Body of pancreas (tissue), 4 donors: ENCODE results near the gene AARSD1. TPM values are rescaled to one million over a fixed set of nuclear protein-coding genes. Genes with fewer than 3 reads are reported as not detected.

Experiments used
- ATAC-seq: fragments of 150-250 bp; one replicate; pipeline ENCODE4 v1.9.1; 2016
- DNase-seq, 4 donors: peaks; one replicate each; pipeline ENCODE4 v3.0.0-alpha.2; 2019
- H3K27ac ChIP-seq, 4 donors: fragments of 200-600 bp; sonication (generic); 1 replicate in 3 of 4; 2 replicates in 1 of 4; pipeline versions ENCODE4 v1.5.1 to v1.6.1; 2016 to 2019; ENCODE audit warnings: mild to moderate bottlenecking in 1 of 4, mixed read lengths in 1 of 4, moderate library complexity in 1 of 4
- H3K27me3 ChIP-seq, 2 donors: fragments of 200-600 bp; sonication (generic); one replicate each; pipeline ENCODE4 v1.6.0; 2016; ENCODE audit warnings: mild to moderate bottlenecking in 1 of 2
- H3K36me3 ChIP-seq, 2 donors: fragments of 200-600 bp; sonication (generic); replicated peaks in 1 of 2; 2 replicates each; pipeline ENCODE4 v1.5.1; 2016; ENCODE audit warnings: low read depth in 2 of 2; ENCODE audit not compliant: insufficient read depth in 1 of 2
- H3K4me1 ChIP-seq: fragments of 200-600 bp; sonication (generic); one replicate; pipeline ENCODE4 v1.6.0; 2016
- H3K4me3 ChIP-seq, 2 donors: fragments of 200-600 bp; sonication (generic); 1 replicate in 1 of 2; 2 replicates in 1 of 2; pipeline ENCODE4 v1.5.1; 2016 to 2019
- H3K9me3 ChIP-seq, 3 donors: fragments of 200-600 bp; sonication (generic); 1 replicate in 2 of 3; 2 replicates in 1 of 3; pipeline ENCODE4 v1.5.1; 2016
- POLR2A ChIP-seq, 3 donors: fragments of 450-650 bp; IDR thresholded peaks; one replicate each; pipeline ENCODE4 v1.6.1; 2016; ENCODE audit warnings: antibody characterized with exemption in 3 of 3, mild to moderate bottlenecking in 2 of 3
- WGBS, 2 donors: methylation state at CpG; one replicate each; pipeline ENCODE4 v1.1.5; 2017; 5-methylcytosine and 5-hydroxymethylcytosine counted together
- intact Hi-C: fragments of 100-400 bp; cut with DNase I; formaldehyde crosslinking; loops from one replicate; pipeline ENCODE4 v1.15.1; 2023
- total RNA-seq, 2 donors: library from RNA; depleted of rRNA; stranded (reverse); fragments of >200 nt; gene quantifications; one replicate each; pipeline ENCODE4 v1.1.0, GENCODE V29; 2016
- TF ChIP-seq, protein P1 (sequence below), 7 experiments: fragments of 450-650 bp in 4 of 7; fragments of 200-600 bp in 3 of 7; sonication (generic) in 3 of 7; IDR thresholded peaks; one replicate each; pipeline ENCODE4 v1.5.1; 2016 to 2019; ENCODE audit warnings: antibody characterized with exemption in 7 of 7

Gene AARSD1
- 10 to 100 TPM; 44.5 to 51.9 TPM for total RNA-seq

GRCh38 chr17:42964161-42964932, at the start of gene AARSD1:
TSS of gene AARSD1 (minus strand) at chr17:42964454. CDS start at chr17:42964440, 14 bp downstream.
- peaks cover 0 to 13% of the 10 kb centered on the region in 2 donors for H3K36me3 ChIP-seq
- H3K9me3 ChIP-seq: no peaks in the 10 kb centered on the region
- peaks cover 17% of the 10 kb centered on the region for H3K4me1 ChIP-seq
- H3K27me3 ChIP-seq: no peaks in the 10 kb centered on the region
- intact Hi-C loops: no loop called here
- ATAC-seq (peak; percentile 99), DNase-seq (peak; percentile 92 to 94 (median 93))
- peak within 1 kb of the TSS; percentile 27 to 85 (median 72) for H3K27ac ChIP-seq
- TF ChIP-seq POLR2A (IDR thresholded peaks at IDR 0.05): peak; percentile 26 to 86 (median 81)
- TF ChIP-seq, protein P1, sequence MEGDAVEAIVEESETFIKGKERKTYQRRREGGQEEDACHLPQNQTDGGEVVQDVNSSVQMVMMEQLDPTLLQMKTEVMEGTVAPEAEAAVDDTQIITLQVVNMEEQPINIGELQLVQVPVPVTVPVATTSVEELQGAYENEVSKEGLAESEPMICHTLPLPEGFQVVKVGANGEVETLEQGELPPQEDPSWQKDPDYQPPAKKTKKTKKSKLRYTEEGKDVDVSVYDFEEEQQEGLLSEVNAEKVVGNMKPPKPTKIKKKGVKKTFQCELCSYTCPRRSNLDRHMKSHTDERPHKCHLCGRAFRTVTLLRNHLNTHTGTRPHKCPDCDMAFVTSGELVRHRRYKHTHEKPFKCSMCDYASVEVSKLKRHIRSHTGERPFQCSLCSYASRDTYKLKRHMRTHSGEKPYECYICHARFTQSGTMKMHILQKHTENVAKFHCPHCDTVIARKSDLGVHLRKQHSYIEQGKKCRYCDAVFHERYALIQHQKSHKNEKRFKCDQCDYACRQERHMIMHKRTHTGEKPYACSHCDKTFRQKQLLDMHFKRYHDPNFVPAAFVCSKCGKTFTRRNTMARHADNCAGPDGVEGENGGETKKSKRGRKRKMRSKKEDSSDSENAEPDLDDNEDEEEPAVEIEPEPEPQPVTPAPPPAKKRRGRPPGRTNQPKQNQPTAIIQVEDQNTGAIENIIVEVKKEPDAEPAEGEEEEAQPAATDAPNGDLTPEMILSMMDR (IDR thresholded peaks at IDR 0.05): peak in 2 of 7 experiments; percentile 4 to 20
- peak within 1 kb of the TSS; percentile 62 to 64 for H3K4me3 ChIP-seq
- WGBS, 2 donors: 2 to 4% methylated on average over 33 to 43 of the region's 43 CpGs

DNA sequence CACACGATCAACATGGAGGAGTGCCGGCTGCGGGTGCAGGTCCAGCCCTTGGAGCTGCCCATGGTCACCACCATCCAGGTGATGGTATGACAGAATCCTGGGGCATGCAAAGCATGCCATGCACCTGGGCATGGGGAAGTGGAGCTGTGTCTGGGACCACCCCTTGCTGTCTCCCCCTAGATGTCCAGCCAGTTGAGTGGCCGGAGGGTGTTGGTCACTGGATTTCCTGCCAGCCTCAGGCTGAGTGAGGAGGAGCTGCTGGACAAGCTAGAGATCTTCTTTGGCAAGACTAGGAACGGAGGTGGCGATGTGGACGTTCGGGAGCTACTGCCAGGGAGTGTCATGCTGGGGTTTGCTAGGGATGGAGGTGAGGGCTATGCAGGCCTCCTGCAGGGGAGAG, 49.0 kb upstream of the AARSD1 start:
- 77 to 87% methylated on average over 4 to 8 of the region's 8 CpGs for WGBS, 2 donors
- TF ChIP-seq POLR2A (IDR thresholded peaks at IDR 0.05): no peak
- TF ChIP-seq, protein P1 (IDR thresholded peaks at IDR 0.05): no peak

DNA sequence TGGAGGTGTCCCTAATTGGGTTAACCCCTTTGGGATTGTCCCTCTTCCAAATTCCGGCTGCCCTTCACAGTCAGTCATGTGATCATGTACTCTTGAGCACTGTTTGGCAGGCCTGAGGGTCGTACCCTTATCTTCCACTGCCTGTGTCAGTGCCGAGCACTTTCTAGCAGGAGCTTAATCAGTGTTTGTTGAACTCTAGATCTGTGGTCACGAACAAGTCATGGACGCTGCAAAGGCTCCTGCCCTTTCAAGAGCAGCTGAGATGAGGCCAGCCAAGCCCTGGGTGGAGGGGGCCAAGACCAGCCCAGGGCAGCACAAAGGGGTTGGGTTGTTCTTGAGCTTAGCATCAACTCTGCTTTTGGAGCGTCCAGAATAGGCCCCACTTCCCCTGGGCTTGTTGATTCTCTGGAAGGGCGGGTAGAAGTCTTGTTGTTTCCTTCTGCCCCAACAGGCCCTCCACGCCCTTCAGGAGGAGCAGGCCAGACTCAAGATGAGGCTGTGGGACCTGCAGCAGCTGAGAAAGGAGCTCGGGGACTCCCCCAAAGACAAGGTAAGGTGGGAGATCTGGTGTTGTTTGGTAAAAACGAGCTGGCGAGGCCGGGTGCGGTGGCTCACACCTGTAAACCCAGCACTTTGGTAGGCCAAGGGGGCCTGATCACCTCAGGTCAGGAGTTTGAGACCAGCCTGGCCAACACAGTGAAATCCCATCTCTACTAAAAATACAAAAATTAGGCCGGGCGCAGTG, 47.6 kb upstream of the AARSD1 start:
- TF ChIP-seq POLR2A (IDR thresholded peaks at IDR 0.05): no peak
- TF ChIP-seq, protein P1 (IDR thresholded peaks at IDR 0.05): no peak
- intact Hi-C loops: loop anchor here (10.0 kb wide), 1 partner anchor 333 kb away; no protein-coding TSS in a partner anchor
- H3K4me1 ChIP-seq: peaks cover 24% of the 10 kb centered on the region

More for the DNA sequence above, 49.0 kb upstream of the AARSD1 start:
- ATAC-seq: no peak
- Histone ChIP-seq H3K4me1 (peaks cover 17% of the 10 kb centered on the region), H3K27ac (no peak overlapping the region), H3K4me3 (no peak overlapping the region), H3K36me3 (no peaks in the 10 kb centered on the region), H3K27me3 (no peaks in the 10 kb centered on the region), H3K9me3 (no peaks in the 10 kb centered on the region)
- intact Hi-C loops: loop anchor here (10.0 kb wide), 1 partner anchor 332 kb away; no protein-coding TSS in a partner anchor
- DNase-seq: no peak

DNA sequence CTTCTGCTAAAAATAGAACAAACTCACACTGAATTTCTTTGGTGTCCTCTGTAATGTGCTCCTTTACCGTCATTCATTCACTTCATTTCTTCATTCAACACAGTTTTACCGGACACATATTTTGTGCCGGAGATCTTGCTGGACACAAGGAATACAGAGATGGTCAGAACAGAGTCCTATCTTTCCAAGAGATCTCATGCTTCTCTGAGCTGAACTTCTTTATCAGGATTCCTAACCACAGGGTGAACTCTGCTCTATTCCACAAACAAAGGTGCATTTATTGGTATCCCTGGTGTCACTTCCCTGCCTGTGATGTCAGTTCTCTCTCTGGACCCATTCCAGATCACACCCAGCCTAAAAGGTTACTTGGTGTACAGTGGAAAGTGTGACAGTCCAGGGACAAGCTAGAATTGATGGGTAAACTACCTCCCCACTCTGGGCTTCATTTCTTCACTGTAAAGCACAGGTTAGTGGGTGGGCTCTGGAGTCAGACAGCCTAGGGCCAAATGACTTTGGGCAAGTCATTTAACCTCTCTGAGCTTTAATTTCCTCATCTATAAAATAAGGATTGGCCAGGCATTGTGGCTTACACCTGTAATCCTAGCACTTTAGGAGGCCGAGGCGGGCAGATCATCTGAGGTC, 46.5 kb upstream of the AARSD1 start:
- H3K9me3 ChIP-seq: no peaks in the 10 kb centered on the region
- TF ChIP-seq, protein P1 (IDR thresholded peaks at IDR 0.05): no peak
- no peak for TF ChIP-seq POLR2A (IDR thresholded peaks at IDR 0.05)
- DNase-seq (peak in 3 of 4 donors; percentile 46 to 61 (median 49)), ATAC-seq (peak; percentile 25)
- intact Hi-C loops: loop anchor here (10.0 kb wide), 1 partner anchor 334 kb away; no protein-coding TSS in a partner anchor
- no peaks in the 10 kb centered on the region for H3K27me3 ChIP-seq
- H3K4me1 ChIP-seq: peaks cover 30% of the 10 kb centered on the region
- H3K4me3 ChIP-seq: no peak overlapping the region
- H3K36me3 ChIP-seq: no peaks in the 10 kb centered on the region
- peak overlapping the region in 3 of 4 donors; percentile 8 to 73 (median 44) for H3K27ac ChIP-seq
- 71 to 72% methylated on average over 5 of the region's 5 CpGs for WGBS, 2 donors

More for the DNA sequence above, 47.6 kb upstream of the AARSD1 start:
- WGBS, 2 donors: 56 to 64% methylated on average over 11 to 15 of the region's 15 CpGs
- DNase-seq (no peak), ATAC-seq (no peak)
- Histone ChIP-seq H3K36me3 (no peaks in the 10 kb centered on the region), H3K4me3 (no peak overlapping the region), H3K27me3 (no peaks in the 10 kb centered on the region), H3K27ac (peak overlapping the region in 3 of 4 donors; percentile 8 to 73 (median 14)), H3K9me3 (no peaks in the 10 kb centered on the region)
